Cardiac muscle cell (in vitro differentiated cells and primary cell): ENCODE data around the gene STON2. TPM values are rescaled to one million over a fixed set of nuclear protein-coding genes. Genes with fewer than 3 reads are reported as not detected.

Source experiments
- DNase-seq, 2 donors: peaks; one replicate each; pipeline versions ENCODE4 v3.0.0 to v3.0.0-alpha.2; 2010 to 2017; ENCODE audit warnings: low read depth in 1 of 2, low spot score in 1 of 2
- H3K27ac ChIP-seq: fragments of 200-600 bp; sonication (generic); 2 replicates; pipeline ENCODE4 v1.5.1; 2016
- H3K27me3 ChIP-seq: fragments of 200-600 bp; sonication (generic); 2 replicates; pipeline ENCODE4 v1.6.0; 2016; ENCODE audit warnings: control low read depth
- H3K36me3 ChIP-seq: fragments of 200-600 bp; sonication (generic); 2 replicates; pipeline ENCODE4 v1.5.1; 2016; ENCODE audit warnings: control low read depth
- H3K4me1 ChIP-seq: fragments of 200-600 bp; sonication (generic); 2 replicates; pipeline ENCODE4 v1.8.1; 2017; ENCODE audit warnings: low read depth, mild to moderate bottlenecking, mixed run types
- H3K4me3 ChIP-seq: fragments of 200-600 bp; sonication (generic); 2 replicates; pipeline ENCODE4 v1.5.1; 2016; ENCODE audit warnings: mild to moderate bottlenecking
- H3K9me3 ChIP-seq: fragments of 200-600 bp; sonication (generic); 2 replicates; pipeline ENCODE4 v1.5.1; 2017; ENCODE audit warnings: low read depth, mild to moderate bottlenecking, control low read depth
- CTCF ChIP-seq: IDR thresholded peaks from 2 replicates; pipeline ENCODE4 v1.5.1; 2012; ENCODE audit warnings: low read depth, mild to moderate bottlenecking, low read length
- polyA plus RNA-seq: library from polyadenylated mRNA; unstranded; fragments of >200 nt; fragmentation: Nextera tagmentation; extraction: Ambion mirVana; gene quantifications from 2 replicates; pipeline ENCODE4 v1.2.1, GENCODE V29; 2016
- total RNA-seq: library from RNA; depleted of rRNA; stranded (reverse); fragments of >200 nt; gene quantifications from 2 replicates; pipeline ENCODE4 v1.2.3, GENCODE V29; 2016

STON2 gene
- total and polyA plus RNA-seq, 2 experiments from 2014 or later = 0.62 to 1.4 TPM

DNA sequence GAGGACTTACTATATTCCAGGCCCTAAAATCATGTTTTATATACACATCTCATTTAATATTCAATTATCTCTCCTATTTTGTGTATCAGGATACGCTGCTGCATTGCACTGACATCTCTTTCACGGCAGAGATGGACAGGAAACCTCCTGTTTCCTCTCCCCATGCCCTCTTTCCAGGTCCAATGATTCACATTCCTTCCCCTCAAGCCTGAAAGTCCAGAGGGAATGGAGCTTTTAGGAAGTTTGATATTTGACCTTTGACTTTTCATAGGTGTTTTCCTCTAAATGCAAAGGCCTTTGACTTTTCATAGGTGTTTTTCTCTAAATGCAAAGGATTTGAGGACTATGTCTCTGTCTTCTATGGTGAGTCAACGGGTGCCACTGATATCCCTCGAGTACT, 89.5 kb downstream of the STON2 start:
- H3K4me3 ChIP-seq = no peak overlapping the region
- H3K9me3 ChIP-seq = no peaks in the 10 kb centered on the region
- peaks cover 13% of the 10 kb centered on the region for H3K4me1 ChIP-seq
- no peak for DNase-seq
- H3K36me3 ChIP-seq = no peaks in the 10 kb centered on the region
- H3K27ac ChIP-seq = no peak overlapping the region
- H3K27me3 ChIP-seq = peaks cover 23% of the 10 kb centered on the region
- no peak for TF ChIP-seq CTCF

GRCh38 chr14:81309511-81309910, 90.6 kb downstream of the STON2 start:
- Histone ChIP-seq H3K27ac (no peak overlapping the region), H3K4me1 (peaks cover 6% of the 10 kb centered on the region), H3K27me3 (peaks cover 25% of the 10 kb centered on the region), H3K4me3 (no peak overlapping the region), H3K9me3 (no peaks in the 10 kb centered on the region), H3K36me3 (no peaks in the 10 kb centered on the region)
- DNase-seq = no peak
- TF ChIP-seq CTCF = no peak

DNA sequence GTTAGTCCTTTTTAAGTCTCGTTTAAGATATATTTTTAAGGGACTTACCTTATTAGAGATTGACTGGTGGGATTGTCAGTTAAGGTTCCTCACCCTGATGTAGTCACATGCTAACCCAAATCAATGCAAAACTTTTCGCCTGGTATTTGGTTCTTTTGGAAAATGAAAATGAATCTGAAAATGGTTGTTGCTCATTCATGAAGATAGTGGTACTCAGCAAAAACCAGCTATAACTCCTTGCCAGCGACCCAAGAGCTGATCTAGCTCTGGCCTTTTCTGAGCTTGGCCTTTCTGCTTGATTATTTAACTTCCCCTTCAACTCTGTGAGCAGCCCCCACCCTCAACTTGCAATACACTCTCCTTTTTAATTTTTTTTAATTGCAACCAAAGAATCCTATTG, 94.4 kb downstream of the STON2 start:
- no peak for DNase-seq
- H3K9me3 ChIP-seq = no peaks in the 10 kb centered on the region
- no peaks in the 10 kb centered on the region for H3K36me3 ChIP-seq
- H3K27me3 ChIP-seq = peaks cover 52% of the 10 kb centered on the region
- H3K4me1 ChIP-seq = no peaks in the 10 kb centered on the region
- no peak overlapping the region for H3K27ac ChIP-seq
- H3K4me3 ChIP-seq = no peak overlapping the region
- TF ChIP-seq CTCF = no peak

- no peak for TF ChIP-seq CTCF
- no peak for DNase-seq
- Histone ChIP-seq H3K4me3 (no peak overlapping the region), H3K27me3 (peaks cover 52% of the 10 kb centered on the region), H3K36me3 (no peaks in the 10 kb centered on the region), H3K9me3 (no peaks in the 10 kb centered on the region), H3K4me1 (no peaks in the 10 kb centered on the region), H3K27ac (no peak overlapping the region)
Observed at GRCh38 chr14:81305065-81305464, 95.1 kb downstream of the STON2 start.

GRCh38 chr14:81303258-81303935, 96.7 kb downstream of the STON2 start:
- Histone ChIP-seq H3K4me3 (no peak overlapping the region), H3K27ac (no peak overlapping the region), H3K9me3 (no peaks in the 10 kb centered on the region), H3K27me3 (peaks cover 49% of the 10 kb centered on the region), H3K36me3 (no peaks in the 10 kb centered on the region), H3K4me1 (no peaks in the 10 kb centered on the region)
- DNase-seq = no peak
- TF ChIP-seq CTCF = no peak
